Mammary epithelial cell (primary cell): ENCODE measurements around the gene ITPR2.

Experiments used
- CTCF ChIP-seq, 2 donors: IDR thresholded peaks in 1 of 2; conservative IDR thresholded peaks in 1 of 2; 2 replicates each; pipeline ENCODE4 v1.5.1; 2011 to 2012; ENCODE audit warnings: inconsistent platforms in 2 of 2, low read length in 2 of 2, mild to moderate bottlenecking in 2 of 2, control low read depth in 1 of 2, low read depth in 1 of 2; ENCODE audit not compliant: insufficient read depth in 1 of 2; ENCODE audit errors: extremely low read depth in 1 of 2
- EZH2 ChIP-seq: IDR thresholded peaks from 2 replicates; pipeline ENCODE4 v1.6.1; 2012; ENCODE audit warnings: low read length, inconsistent platforms, borderline replicate concordance

GRCh38 chr12:26878661-26879119, 45.7 kb upstream of the ITPR2 start:
- TF ChIP-seq EZH2 (no peak), CTCF (conservative IDR thresholded peaks at IDR 0.05 in 1 of 2, IDR thresholded peaks at IDR 0.05 in 1 of 2; ENCODE audit: extremely low read depth in 1 of 2, insufficient read depth in 1 of 2, low read depth in 1 of 2, low read length in 2 of 2) (no peak)
